ENCODE results near the gene ANTXRL. TPM values are rescaled to one million over a fixed set of nuclear protein-coding genes. Genes with fewer than 3 reads are reported as not detected.

The ANTXRL gene
- total and polyA plus RNA-seq, 4 donors, result 0.06 TPM; not detected in 3

DNA sequence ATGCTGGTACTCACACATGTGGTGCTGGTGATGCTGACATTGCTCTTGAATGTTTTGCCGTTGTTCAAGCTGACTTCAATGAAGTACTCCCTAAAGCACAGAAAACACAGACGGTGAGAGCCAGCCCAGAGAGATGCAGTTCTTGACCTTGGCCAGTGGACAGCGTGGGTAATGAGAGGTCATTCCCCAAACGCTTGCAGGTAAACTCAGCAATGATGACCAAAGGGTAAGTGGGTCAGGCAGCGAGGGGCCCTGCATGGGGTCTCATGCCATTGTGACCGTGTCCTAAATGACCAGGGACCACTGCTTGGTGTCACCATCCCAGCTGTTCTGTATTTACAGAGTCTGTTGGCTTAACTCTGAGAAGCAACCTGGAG, 32.8 kb upstream of the ANTXRL start:
- H3K4me3 ChIP-seq (ENCODE audit: low read depth in 1 of 3, low read length in 3 of 3), result no peak overlapping the region
- no peak for TF ChIP-seq RAD21 (IDR thresholded peaks at IDR 0.05)
- TF ChIP-seq, protein P1, sequence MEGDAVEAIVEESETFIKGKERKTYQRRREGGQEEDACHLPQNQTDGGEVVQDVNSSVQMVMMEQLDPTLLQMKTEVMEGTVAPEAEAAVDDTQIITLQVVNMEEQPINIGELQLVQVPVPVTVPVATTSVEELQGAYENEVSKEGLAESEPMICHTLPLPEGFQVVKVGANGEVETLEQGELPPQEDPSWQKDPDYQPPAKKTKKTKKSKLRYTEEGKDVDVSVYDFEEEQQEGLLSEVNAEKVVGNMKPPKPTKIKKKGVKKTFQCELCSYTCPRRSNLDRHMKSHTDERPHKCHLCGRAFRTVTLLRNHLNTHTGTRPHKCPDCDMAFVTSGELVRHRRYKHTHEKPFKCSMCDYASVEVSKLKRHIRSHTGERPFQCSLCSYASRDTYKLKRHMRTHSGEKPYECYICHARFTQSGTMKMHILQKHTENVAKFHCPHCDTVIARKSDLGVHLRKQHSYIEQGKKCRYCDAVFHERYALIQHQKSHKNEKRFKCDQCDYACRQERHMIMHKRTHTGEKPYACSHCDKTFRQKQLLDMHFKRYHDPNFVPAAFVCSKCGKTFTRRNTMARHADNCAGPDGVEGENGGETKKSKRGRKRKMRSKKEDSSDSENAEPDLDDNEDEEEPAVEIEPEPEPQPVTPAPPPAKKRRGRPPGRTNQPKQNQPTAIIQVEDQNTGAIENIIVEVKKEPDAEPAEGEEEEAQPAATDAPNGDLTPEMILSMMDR (IDR thresholded peaks at IDR 0.05; ENCODE audit: low read depth, low read length, missing input control), result no peak
- no peak for TF ChIP-seq SP1 (IDR thresholded peaks at IDR 0.05)
- no peak for TF ChIP-seq FOXA1 (IDR thresholded peaks at IDR 0.05)
- TF ChIP-seq, protein P2, sequence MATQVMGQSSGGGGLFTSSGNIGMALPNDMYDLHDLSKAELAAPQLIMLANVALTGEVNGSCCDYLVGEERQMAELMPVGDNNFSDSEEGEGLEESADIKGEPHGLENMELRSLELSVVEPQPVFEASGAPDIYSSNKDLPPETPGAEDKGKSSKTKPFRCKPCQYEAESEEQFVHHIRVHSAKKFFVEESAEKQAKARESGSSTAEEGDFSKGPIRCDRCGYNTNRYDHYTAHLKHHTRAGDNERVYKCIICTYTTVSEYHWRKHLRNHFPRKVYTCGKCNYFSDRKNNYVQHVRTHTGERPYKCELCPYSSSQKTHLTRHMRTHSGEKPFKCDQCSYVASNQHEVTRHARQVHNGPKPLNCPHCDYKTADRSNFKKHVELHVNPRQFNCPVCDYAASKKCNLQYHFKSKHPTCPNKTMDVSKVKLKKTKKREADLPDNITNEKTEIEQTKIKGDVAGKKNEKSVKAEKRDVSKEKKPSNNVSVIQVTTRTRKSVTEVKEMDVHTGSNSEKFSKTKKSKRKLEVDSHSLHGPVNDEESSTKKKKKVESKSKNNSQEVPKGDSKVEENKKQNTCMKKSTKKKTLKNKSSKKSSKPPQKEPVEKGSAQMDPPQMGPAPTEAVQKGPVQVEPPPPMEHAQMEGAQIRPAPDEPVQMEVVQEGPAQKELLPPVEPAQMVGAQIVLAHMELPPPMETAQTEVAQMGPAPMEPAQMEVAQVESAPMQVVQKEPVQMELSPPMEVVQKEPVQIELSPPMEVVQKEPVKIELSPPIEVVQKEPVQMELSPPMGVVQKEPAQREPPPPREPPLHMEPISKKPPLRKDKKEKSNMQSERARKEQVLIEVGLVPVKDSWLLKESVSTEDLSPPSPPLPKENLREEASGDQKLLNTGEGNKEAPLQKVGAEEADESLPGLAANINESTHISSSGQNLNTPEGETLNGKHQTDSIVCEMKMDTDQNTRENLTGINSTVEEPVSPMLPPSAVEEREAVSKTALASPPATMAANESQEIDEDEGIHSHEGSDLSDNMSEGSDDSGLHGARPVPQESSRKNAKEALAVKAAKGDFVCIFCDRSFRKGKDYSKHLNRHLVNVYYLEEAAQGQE (IDR thresholded peaks at IDR 0.05), result no peak
- no peak for TF ChIP-seq HNF4A (conservative IDR thresholded peaks at IDR 0.05)
- no peak for TF ChIP-seq YY1 (IDR thresholded peaks at IDR 0.05)
- TF ChIP-seq, protein P3, sequence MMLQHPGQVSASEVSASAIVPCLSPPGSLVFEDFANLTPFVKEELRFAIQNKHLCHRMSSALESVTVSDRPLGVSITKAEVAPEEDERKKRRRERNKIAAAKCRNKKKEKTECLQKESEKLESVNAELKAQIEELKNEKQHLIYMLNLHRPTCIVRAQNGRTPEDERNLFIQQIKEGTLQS (IDR thresholded peaks at IDR 0.05), result no peak
- TF ChIP-seq EGR1 (IDR thresholded peaks at IDR 0.05; ENCODE audit: low read depth in 2 of 2), result no peak
- TF ChIP-seq RXRA (IDR thresholded peaks at IDR 0.05), result no peak
- TF ChIP-seq, protein P4, sequence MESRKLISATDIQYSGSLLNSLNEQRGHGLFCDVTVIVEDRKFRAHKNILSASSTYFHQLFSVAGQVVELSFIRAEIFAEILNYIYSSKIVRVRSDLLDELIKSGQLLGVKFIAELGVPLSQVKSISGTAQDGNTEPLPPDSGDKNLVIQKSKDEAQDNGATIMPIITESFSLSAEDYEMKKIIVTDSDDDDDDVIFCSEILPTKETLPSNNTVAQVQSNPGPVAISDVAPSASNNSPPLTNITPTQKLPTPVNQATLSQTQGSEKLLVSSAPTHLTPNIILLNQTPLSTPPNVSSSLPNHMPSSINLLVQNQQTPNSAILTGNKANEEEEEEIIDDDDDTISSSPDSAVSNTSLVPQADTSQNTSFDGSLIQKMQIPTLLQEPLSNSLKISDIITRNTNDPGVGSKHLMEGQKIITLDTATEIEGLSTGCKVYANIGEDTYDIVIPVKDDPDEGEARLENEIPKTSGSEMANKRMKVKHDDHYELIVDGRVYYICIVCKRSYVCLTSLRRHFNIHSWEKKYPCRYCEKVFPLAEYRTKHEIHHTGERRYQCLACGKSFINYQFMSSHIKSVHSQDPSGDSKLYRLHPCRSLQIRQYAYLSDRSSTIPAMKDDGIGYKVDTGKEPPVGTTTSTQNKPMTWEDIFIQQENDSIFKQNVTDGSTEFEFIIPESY (IDR thresholded peaks at IDR 0.05), result no peak
- TF ChIP-seq JUND (IDR thresholded peaks at IDR 0.05), result no peak
- no peak for TF ChIP-seq NR2F2 (IDR thresholded peaks at IDR 0.05)
- no peak for TF ChIP-seq GABPA (IDR thresholded peaks at IDR 0.05 in 1 of 2, conservative IDR thresholded peaks at IDR 0.05 in 1 of 2)
- TF ChIP-seq FOXA2 (IDR thresholded peaks at IDR 0.05), result no peak
- TF ChIP-seq TAF1 (conservative IDR thresholded peaks at IDR 0.05), result no peak
- no peak for TF ChIP-seq HNF4G (IDR thresholded peaks at IDR 0.05)
- TF ChIP-seq, protein P5, sequence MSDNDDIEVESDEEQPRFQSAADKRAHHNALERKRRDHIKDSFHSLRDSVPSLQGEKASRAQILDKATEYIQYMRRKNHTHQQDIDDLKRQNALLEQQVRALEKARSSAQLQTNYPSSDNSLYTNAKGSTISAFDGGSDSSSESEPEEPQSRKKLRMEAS (IDR thresholded peaks at IDR 0.05), result no peak
- no peak overlapping the region for H3K9ac ChIP-seq (ENCODE audit: low read depth in 1 of 2, low read length in 2 of 2)
- H3K9me3 ChIP-seq (ENCODE audit: control insufficient read depth in 4 of 4, low read length in 3 of 4), result no peaks in the 10 kb centered on the region
- no peak for DNase-seq (ENCODE audit: low spot score)
- no peaks in the 10 kb centered on the region for H3K27me3 ChIP-seq (ENCODE audit: control insufficient read depth in 4 of 4, insufficient read depth in 4 of 4, low read length in 3 of 4)
- H3K36me3 ChIP-seq (ENCODE audit: control insufficient read depth in 4 of 4, insufficient read depth in 3 of 4, low read depth in 1 of 4, low read length in 3 of 4), result no peaks in the 10 kb centered on the region
- peaks cover 0 to 2% (median under 1%) of the 10 kb centered on the region in 4 donors for H3K4me1 ChIP-seq (ENCODE audit: control insufficient read depth in 4 of 4, insufficient read depth in 4 of 4, low read length in 3 of 4)
- no peak overlapping the region for H3K27ac ChIP-seq (ENCODE audit: low read depth in 1 of 2, low read length in 2 of 2)
- 82% methylated on average over 6 of the region's 6 CpGs for WGBS
